Effector memory CD4-positive, alpha-beta T cell (primary cell): ENCODE measurements around the gene GPR6.

Source experiments
- DNase-seq, 3 donors: peaks; one replicate each; pipeline ENCODE4 v3.0.0-alpha.2; 2020
- H3K27ac ChIP-seq: 2 replicates; pipeline ENCODE4 v1.7.0; 2013; ENCODE audit warnings: mild to moderate bottlenecking, low read length, moderate library complexity; ENCODE audit not compliant: insufficient read depth, poor library complexity, severe bottlenecking
- H3K27me3 ChIP-seq: replicated peaks from 2 replicates; pipeline ENCODE4 v1.7.0; 2013; ENCODE audit warnings: mild to moderate bottlenecking, low read length; ENCODE audit not compliant: insufficient read depth, control insufficient read depth, poor library complexity, severe bottlenecking
- H3K36me3 ChIP-seq: 2 replicates; pipeline ENCODE4 v1.7.0; 2013; ENCODE audit warnings: mild to moderate bottlenecking, low read length, moderate library complexity; ENCODE audit not compliant: control insufficient read depth, insufficient read depth
- H3K4me1 ChIP-seq: 2 replicates; pipeline ENCODE4 v1.7.0; 2013; ENCODE audit warnings: low read length, mild to moderate bottlenecking; ENCODE audit not compliant: control insufficient read depth, insufficient read depth, poor library complexity, severe bottlenecking
- H3K4me3 ChIP-seq: 2 replicates; pipeline ENCODE4 v1.7.0; 2013; ENCODE audit warnings: low read length, low read depth, mild to moderate bottlenecking; ENCODE audit not compliant: insufficient read depth, poor library complexity, severe bottlenecking
- H3K9me3 ChIP-seq: 2 replicates; pipeline ENCODE4 v1.7.0; 2013; ENCODE audit warnings: mild to moderate bottlenecking, low read length, moderate library complexity; ENCODE audit not compliant: control insufficient read depth
- total RNA-seq, 3 donors: gene quantifications; one replicate each; lab custom pipeline; 2026; lab: John Stamatoyannopoulos, UW

GPR6 gene
- total RNA-seq, result 0 reads per million in 3 donors

GRCh38 chr6:109978174-109979032, at the start of gene GPR6:
Gene GPR6, plus strand, starts transcription at chr6:109978311. Its CDS starts 802 bp downstream, at chr6:109979113.
- no peak for DNase-seq
- H3K27me3 ChIP-seq, result peaks cover 10% of the 10 kb centered on the region
- no peaks in the 10 kb centered on the region for H3K36me3 ChIP-seq
- H3K9me3 ChIP-seq, result no peaks in the 10 kb centered on the region
- H3K4me1 ChIP-seq, result no peaks in the 10 kb centered on the region
- no peak within 1 kb of the TSS for H3K27ac ChIP-seq
- no peak within 1 kb of the TSS for H3K4me3 ChIP-seq

GRCh38 chr6:109934293-109934692, 43.8 kb upstream of the GPR6 start:
- no peak for DNase-seq
- Histone ChIP-seq H3K36me3 (no peaks in the 10 kb centered on the region), H3K4me1 (no peaks in the 10 kb centered on the region), H3K4me3 (no peak overlapping the region), H3K27me3 (no peaks in the 10 kb centered on the region), H3K27ac (no peak overlapping the region), H3K9me3 (no peaks in the 10 kb centered on the region)

- H3K36me3 ChIP-seq, result no peaks in the 10 kb centered on the region
- H3K4me1 ChIP-seq, result no peaks in the 10 kb centered on the region
- no peak overlapping the region for H3K27ac ChIP-seq
- no peaks in the 10 kb centered on the region for H3K27me3 ChIP-seq
- H3K9me3 ChIP-seq, result no peaks in the 10 kb centered on the region
- no peak overlapping the region for H3K4me3 ChIP-seq
- no peak for DNase-seq
Observed at GRCh38 chr6:109939654-109940053, 38.5 kb upstream of the GPR6 start.

GRCh38 chr6:109944448-109944847, 33.7 kb upstream of the GPR6 start:
- H3K9me3 ChIP-seq, result no peaks in the 10 kb centered on the region
- H3K36me3 ChIP-seq, result no peaks in the 10 kb centered on the region
- no peak for DNase-seq
- H3K27me3 ChIP-seq, result no peaks in the 10 kb centered on the region
- H3K4me1 ChIP-seq, result no peaks in the 10 kb centered on the region
- H3K27ac ChIP-seq, result no peak overlapping the region
- H3K4me3 ChIP-seq, result no peak overlapping the region

GRCh38 chr6:109945091-109945490, 33.0 kb upstream of the GPR6 start:
- Histone ChIP-seq H3K27me3 (no peaks in the 10 kb centered on the region), H3K4me3 (no peak overlapping the region), H3K4me1 (no peaks in the 10 kb centered on the region), H3K9me3 (no peaks in the 10 kb centered on the region), H3K36me3 (no peaks in the 10 kb centered on the region), H3K27ac (no peak overlapping the region)
- DNase-seq, result no peak

GRCh38 chr6:109946979-109947378, 31.1 kb upstream of the GPR6 start:
- Histone ChIP-seq H3K9me3 (no peaks in the 10 kb centered on the region), H3K36me3 (no peaks in the 10 kb centered on the region), H3K27ac (no peak overlapping the region), H3K4me1 (no peaks in the 10 kb centered on the region), H3K27me3 (no peaks in the 10 kb centered on the region), H3K4me3 (no peak overlapping the region)
- DNase-seq, result no peak

GRCh38 chr6:109949281-109950065, 28.6 kb upstream of the GPR6 start:
- no peaks in the 10 kb centered on the region for H3K4me1 ChIP-seq
- H3K36me3 ChIP-seq, result no peaks in the 10 kb centered on the region
- no peaks in the 10 kb centered on the region for H3K27me3 ChIP-seq
- H3K4me3 ChIP-seq, result no peak overlapping the region
- no peaks in the 10 kb centered on the region for H3K9me3 ChIP-seq
- H3K27ac ChIP-seq, result no peak overlapping the region
- no peak for DNase-seq

- H3K27me3 ChIP-seq, result no peaks in the 10 kb centered on the region
- no peak for DNase-seq
- H3K4me1 ChIP-seq, result no peaks in the 10 kb centered on the region
- no peaks in the 10 kb centered on the region for H3K9me3 ChIP-seq
- no peak overlapping the region for H3K4me3 ChIP-seq
- no peaks in the 10 kb centered on the region for H3K36me3 ChIP-seq
- H3K27ac ChIP-seq, result no peak overlapping the region
Observed at GRCh38 chr6:109955491-109955890, 22.6 kb upstream of the GPR6 start.

GRCh38 chr6:109958626-109959025, 19.5 kb upstream of the GPR6 start:
- Histone ChIP-seq H3K9me3 (no peaks in the 10 kb centered on the region), H3K4me1 (no peaks in the 10 kb centered on the region), H3K36me3 (no peaks in the 10 kb centered on the region), H3K4me3 (no peak overlapping the region), H3K27ac (no peak overlapping the region), H3K27me3 (no peaks in the 10 kb centered on the region)
- no peak for DNase-seq

GRCh38 chr6:109961611-109962041, 16.5 kb upstream of the GPR6 start:
- no peak for DNase-seq
- no peaks in the 10 kb centered on the region for H3K9me3 ChIP-seq
- H3K27me3 ChIP-seq, result no peaks in the 10 kb centered on the region
- H3K4me1 ChIP-seq, result no peaks in the 10 kb centered on the region
- H3K27ac ChIP-seq, result no peak overlapping the region
- no peaks in the 10 kb centered on the region for H3K36me3 ChIP-seq
- H3K4me3 ChIP-seq, result no peak overlapping the region
